Measurements from ENCODE around the gene KRT15.

DNA sequence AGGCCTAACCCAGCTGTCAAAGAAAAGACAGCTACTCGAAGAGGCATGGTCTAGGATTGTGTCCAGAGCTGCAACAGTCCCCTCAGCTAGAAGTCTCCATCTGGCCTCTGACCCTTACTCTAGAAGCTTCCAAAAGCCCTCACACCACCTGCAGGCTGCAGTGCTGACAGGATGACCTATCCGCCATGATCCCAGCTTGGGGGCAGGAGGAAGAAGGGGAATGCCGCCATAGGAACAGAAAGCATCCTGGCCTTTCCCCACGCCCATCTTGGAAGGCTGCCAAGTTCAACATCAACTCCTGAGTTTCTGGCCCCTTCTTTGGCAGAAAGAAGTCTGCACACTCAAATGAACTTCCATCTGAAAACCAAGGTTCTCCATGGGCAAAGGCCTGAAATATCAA, 25.9 kb downstream of the KRT15 start:
- no peak for TF ChIP-seq POLR2A (IDR thresholded peaks at IDR 0.05)
- no peak for TF ChIP-seq CTCF (IDR thresholded peaks at IDR 0.05)
